NCI-H345 treated with DMSO at 0.1 percent for 48 hours (cell line): ENCODE measurements around the gene SLC38A7.
"Not testable (repeated sequence)": the region's sequence is repeated elsewhere in the genome, so short reads cannot be mapped to it uniquely, and the experiment has no call there.

Experiments
- DNase-seq: peaks from one replicate; lab custom pipeline; 2025; ENCODE audit not compliant: unreplicated experiment; lab: John Stamatoyannopoulos, UW

Gene SLC38A7

DNA sequence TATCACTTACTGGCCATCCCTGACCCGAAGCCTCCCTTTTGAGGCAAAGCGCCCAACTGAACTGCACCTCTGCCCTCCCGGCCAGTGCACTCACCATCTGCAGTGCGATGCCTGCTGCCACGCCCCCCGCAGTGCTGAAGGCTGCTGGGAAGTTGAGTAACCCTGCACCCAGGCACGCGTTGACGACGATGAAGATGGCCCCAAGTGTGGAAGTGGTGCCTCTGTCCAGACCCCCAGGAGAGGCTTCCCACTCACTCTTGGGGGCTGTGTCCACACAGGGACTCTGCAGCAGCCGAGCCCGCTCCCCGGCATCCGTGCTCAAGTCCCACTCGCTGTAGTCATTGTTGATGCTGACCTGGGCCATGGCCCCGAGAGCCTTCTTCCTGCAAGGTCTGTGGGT lies 4.8 kb downstream of the SLC38A7 start:
- no peak for DNase-seq

GRCh38 chr16:58678716-58679115 lies 5.9 kb downstream of the SLC38A7 start:
- no peak for DNase-seq

- DNase-seq, result no peak
These were observed 6.3 kb downstream of the SLC38A7 start for GRCh38 chr16:58678269-58678668.

GRCh38 chr16:58670946-58671583 lies 13.5 kb downstream of the SLC38A7 start:
- no peak for DNase-seq

DNA sequence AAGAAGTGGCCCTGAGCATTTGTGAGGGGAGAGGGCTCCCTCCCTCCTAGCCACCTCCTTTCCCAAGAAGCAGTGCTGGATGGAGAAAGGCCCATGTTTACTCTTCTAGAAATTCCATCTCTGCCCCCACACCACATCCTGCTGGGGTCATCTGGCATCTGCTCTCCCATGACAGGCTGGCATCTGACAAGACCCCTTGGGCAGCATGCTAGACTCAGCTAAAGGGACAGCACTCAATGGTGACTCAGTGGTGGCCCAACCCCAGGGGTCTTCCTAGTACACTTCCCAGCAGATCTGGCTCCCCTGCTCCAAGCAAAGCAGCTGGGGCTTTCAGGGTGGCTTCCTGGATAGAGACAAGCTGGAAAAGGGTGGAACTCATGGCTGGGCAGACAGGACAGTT lies 14.4 kb downstream of the SLC38A7 start:
- no peak for DNase-seq

- no peak for DNase-seq
These were observed 19.4 kb downstream of the SLC38A7 start for GRCh38 chr16:58665200-58665599.

- no peak for DNase-seq
These were observed 23.3 kb downstream of the SLC38A7 start for GRCh38 chr16:58661199-58661830.

DNA sequence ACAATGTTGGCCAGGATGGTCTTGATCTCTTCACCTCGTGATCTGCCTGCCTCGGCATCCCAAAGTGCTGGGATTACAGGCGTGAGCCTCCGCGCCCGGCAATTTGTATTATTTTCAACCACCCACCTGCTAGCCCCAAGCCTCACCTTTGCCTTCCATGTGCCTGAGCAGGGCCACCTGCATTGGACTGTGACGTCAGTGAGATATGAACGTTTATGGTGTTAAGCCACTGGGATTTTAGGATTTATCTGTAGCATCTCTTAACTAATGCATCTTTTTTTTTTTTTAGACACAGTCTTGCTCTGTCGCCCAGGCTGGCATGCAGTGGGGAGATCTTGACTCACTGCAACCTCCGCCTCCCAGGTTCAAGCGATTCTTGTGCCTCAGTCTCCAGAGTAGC lies 24.7 kb downstream of the SLC38A7 start:
- DNase-seq, result not testable (repeated sequence)

- DNase-seq, result no peak
These were observed 25.8 kb downstream of the SLC38A7 start for GRCh38 chr16:58658796-58659211.

- DNase-seq, result no peak
These were observed 27.7 kb downstream of the SLC38A7 start for GRCh38 chr16:58656899-58657298.

GRCh38 chr16:58655215-58655596 lies 29.4 kb downstream of the SLC38A7 start:
- DNase-seq, result no peak

- no peak for DNase-seq
These were observed 29.9 kb downstream of the SLC38A7 start for GRCh38 chr16:58654560-58655214.

DNA sequence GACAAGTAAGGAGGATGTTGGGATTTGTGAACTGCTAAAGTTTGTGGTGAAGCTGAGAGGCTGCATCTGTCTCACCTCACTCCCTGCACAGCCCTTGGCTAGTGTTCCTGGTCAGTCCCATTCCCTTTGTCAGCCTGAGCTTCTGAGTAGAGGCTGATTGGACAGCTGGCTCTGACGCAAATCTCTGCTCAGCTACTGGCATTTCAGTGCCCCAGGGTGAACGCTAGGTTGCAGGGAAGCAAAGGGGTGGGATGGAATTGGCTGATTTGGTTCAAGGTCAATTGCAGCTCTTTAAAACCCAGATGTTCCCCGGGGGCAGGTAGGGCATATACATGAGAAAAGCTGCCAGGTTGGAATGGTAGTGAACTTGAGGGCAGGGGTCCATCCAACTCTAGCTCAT lies 31.8 kb downstream of the SLC38A7 start:
- DNase-seq, result no peak

GRCh38 chr16:58651965-58652348 lies 32.6 kb downstream of the SLC38A7 start:
- DNase-seq, result no peak

GRCh38 chr16:58649707-58650106 lies 34.9 kb downstream of the SLC38A7 start:
- DNase-seq, result no peak

GRCh38 chr16:58647107-58647506 lies 37.5 kb downstream of the SLC38A7 start:
- DNase-seq, result no peak

- DNase-seq, result no peak
These were observed 39.6 kb downstream of the SLC38A7 start for GRCh38 chr16:58644765-58645487.

DNA sequence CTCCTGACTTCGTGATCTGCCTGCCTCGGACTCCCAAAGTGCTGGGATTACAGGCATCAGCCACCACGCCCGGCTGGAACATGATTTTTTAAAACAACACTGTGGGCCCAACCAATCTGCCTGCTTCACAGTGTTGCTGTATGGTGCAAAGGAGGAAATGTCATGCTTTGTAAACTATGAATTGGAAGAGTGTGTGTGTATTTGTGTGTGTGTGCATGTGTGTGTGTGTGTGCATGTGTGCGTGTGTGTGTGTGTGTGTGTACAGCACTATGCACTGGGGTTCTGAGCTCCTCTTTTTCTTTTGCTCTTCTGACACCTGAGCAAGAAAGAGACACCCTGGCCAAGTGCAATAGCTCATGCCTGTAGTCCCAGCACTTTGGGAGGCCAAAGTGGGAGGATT lies 40.5 kb downstream of the SLC38A7 start:
- DNase-seq, result no peak

DNA sequence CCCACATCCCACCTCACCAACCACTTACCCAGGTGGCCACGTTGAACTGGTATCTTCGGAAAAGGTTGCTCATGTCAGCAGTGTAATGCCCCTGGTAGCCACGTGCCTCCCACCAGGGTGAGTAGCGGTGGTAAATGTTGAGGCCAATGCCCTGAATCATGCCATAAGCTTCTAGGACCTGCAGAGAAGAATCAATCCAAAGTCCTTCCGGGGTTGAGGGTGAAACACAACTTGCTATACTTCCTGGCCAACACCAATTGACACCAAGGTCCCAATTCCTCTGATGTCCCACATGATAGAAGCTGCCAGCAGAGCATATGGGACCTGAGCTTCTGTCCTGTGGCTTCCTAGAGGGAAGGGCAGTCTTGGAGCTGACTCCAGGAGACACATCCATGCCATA lies 43.6 kb downstream of the SLC38A7 start:
- no peak for DNase-seq

DNA sequence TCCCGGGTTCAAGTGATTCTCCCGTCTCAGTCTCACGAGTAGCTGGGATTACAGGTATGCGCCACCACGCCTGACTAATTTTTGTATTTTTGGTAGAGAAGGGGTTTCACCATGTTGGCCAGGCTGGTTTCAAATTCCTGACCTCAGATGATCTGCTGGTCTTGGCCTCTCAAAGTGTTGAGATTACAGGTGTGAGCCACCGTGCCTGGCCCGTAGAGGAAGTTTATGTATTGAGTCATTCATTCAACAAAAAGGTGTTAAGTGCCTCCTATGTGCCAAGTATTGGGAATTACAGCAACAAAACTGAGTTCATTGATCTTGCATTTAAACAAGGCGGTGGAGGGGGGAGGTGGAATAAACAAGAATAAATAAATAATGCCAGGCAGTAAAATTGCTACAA lies 44.7 kb downstream of the SLC38A7 start:
- no peak for DNase-seq

DNA sequence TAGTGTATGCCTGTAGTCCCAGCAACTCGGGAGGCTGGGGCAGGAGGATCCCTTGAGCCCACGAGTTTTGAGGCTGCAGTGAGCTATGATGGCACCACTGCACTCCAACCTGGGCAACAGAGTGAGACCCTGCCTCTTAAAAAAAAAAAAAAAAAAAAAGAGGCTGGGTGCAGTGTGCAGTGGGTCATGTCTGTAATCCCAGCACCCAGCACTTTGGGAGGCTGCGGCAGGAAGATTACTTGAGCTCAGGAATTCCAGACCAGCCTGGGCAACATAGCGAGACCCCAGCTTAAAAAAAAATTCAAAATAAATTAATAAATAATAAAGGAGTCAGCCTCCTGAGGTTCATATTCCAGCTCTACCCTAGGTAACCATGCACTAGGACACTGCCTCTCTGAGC lies 45.3 kb downstream of the SLC38A7 start:
- no peak for DNase-seq
